Melanocyte of skin (primary cell): ENCODE measurements around the gene POLA2. TPM values are rescaled to one million over a fixed set of nuclear protein-coding genes. Genes with fewer than 3 reads are reported as not detected.

Source experiments
- total RNA-seq, 2 donors: library from RNA; depleted of rRNA; stranded (reverse); fragments of >200 nt; gene quantifications; 2 replicates each; pipeline ENCODE4 v1.2.3, GENCODE V29; 2012

POLA2 gene
- total RNA-seq: 10 to 100 TPM; 18.6 to 37.3 TPM

DNA sequence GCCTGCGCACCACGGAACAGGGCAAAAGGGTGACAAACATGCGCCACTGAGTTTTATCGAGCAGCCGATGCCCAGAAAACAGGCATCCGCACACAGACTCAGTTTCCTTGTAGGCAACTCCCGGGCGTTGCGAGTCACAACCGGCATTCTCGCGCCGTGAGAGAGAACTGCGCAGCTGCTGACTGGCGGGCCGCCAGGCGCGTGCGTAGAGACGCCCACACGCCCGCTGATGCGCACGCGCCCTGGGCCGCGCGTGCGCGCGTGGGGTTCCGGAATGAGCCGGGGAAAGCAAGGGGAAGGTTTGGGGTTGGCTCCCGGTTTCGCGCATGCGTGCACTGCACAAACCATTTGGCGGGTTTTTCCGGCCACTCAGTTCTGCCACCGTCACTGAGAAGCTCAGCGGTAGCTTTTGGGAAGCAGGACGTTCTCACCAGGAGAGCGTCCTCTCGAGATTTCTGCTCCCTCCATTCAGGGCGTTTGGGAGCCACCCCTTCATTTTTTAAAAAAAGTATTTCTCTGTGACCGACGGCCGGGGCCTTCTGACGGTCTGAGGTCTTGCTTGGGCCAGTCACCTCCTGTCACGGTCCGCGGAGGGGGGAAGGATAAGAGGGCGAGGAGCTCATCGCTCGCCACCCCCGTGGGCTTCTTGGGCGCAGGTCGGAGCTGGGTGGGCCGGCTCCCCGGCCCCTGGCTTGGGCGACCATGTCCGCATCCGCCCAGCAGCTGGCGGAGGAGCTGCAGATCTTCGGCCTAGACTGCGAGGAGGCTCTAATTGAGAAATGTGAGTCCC, at the start of gene POLA2:
POLA2 (plus strand) TSS at position 372 of the 790 bp plus-strand sequence; CDS start at position 703, 331 bp downstream.

DNA sequence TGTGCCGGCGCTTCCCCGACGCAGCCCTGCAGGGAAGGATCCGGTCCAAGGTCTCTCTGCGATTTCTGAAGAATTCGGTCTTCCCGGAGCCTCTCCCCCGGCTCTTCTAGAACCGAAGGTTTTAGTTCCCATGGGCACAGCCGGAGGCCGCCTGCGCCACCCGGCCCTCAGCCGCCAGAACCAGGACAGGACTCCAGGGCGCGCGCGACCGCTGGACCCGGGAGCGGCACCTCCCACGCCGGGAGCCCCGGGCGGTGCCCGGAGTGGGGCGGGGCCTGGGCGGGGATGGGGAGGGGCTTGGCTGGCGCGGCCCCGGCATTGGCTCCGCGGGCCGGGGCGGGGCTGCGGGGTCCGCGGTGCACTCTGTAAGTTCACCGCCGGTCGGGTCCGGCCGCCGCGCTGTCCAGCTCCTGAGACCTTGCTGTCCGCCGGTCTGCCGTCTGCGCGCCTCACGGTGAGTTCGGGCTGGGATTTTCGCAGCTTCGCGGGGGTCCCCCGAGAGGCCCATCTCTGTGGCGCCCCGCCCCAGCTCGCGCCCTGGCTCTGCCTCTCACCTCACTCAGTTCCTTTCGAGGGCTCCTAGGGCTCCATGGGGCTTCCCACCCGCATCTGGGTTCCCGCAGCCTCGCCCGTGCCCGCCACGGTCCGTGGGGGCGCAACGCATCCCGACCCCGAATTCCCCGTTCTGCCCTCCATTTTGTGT, 52.9 kb downstream of the POLA2 start, which contains the start of gene CDC42EP2:
CDC42EP2 (plus strand) TSS at position 366 of the 703 bp plus-strand sequence. CDS start 6,033 bp downstream, outside the sequence.

Other genes starting within 250 kb of the POLA2 start
- 100 to 1,000 TPM; 112 to 138 TPM for gene ARL2, start 247.8 kb upstream of the POLA2 start, total RNA-seq
- 1 to 10 TPM; 9.3 to 9.6 TPM for gene SNX15, start 234.5 kb upstream of the POLA2 start, total RNA-seq
- gene SAC3D1, start 220.8 kb upstream of the POLA2 start, total RNA-seq: 10 to 100 TPM; 10.3 to 25.0 TPM
- 10 to 100 TPM in 1 of 2 donors, 1 to 10 TPM in 1; 5.7 to 11.7 TPM for gene NAALADL1, start 203.4 kb upstream of the POLA2 start, total RNA-seq
- gene CDCA5, start 177.9 kb upstream of the POLA2 start, total RNA-seq: 10 to 100 TPM; 11.4 to 29.6 TPM
- 10 to 100 TPM; 32.0 to 33.0 TPM for gene ZFPL1, start 177.7 kb upstream of the POLA2 start, total RNA-seq
- gene VPS51, start 165.7 kb upstream of the POLA2 start, total RNA-seq: 10 to 100 TPM; 78.5 to 78.6 TPM
- gene TM7SF2, start 150.1 kb upstream of the POLA2 start, total RNA-seq: 1 to 10 TPM; 9.3 TPM
- gene ZNHIT2, start 144.3 kb upstream of the POLA2 start, total RNA-seq: 10 to 100 TPM; 13.1 to 16.7 TPM
- 100 to 1,000 TPM; 127 to 221 TPM for gene FAU, start 139.8 kb upstream of the POLA2 start, total RNA-seq
- gene MRPL49, start 139.6 kb upstream of the POLA2 start, total RNA-seq: 10 to 100 TPM; 59.2 to 59.6 TPM
- gene SYVN1, start 127.4 kb upstream of the POLA2 start, total RNA-seq: 10 to 100 TPM; 16.0 to 18.6 TPM
- not detected for gene SPDYC, start 91.7 kb upstream of the POLA2 start, total RNA-seq
- 100 to 1,000 TPM; 101 to 111 TPM for gene CAPN1, start 80.0 kb upstream of the POLA2 start, total RNA-seq
- 1 to 10 TPM in 1 of 2 donors, under 1 TPM in 1; 0.34 to 3.0 TPM for gene CDC42EP2, start 52.9 kb downstream of the POLA2 start, total RNA-seq
- gene DPF2, start 71.9 kb downstream of the POLA2 start, total RNA-seq: 10 to 100 TPM; 43.7 to 45.6 TPM
- gene TIGD3, start 92.8 kb downstream of the POLA2 start, total RNA-seq: under 1 TPM; under 0.01 to 0.33 TPM
- 1 to 10 TPM; 1.3 to 3.8 TPM for gene SLC25A45, start 120.7 kb downstream of the POLA2 start, total RNA-seq
- 100 to 1,000 TPM in 1 of 2 donors, 10 to 100 TPM in 1; 59.2 to 108 TPM for gene FRMD8, start 124.7 kb downstream of the POLA2 start, total RNA-seq
- gene NEAT1, start 160.8 kb downstream of the POLA2 start, total RNA-seq: 100 to 1,000 TPM; 128 to 294 TPM
- 1,000 to 10,000 TPM; 3,281 to 4,065 TPM for gene MALAT1, start 237.1 kb downstream of the POLA2 start, total RNA-seq